AG04450 (cell line): ENCODE data around the gene CNN2. TPM values are rescaled to one million over a fixed set of nuclear protein-coding genes. Genes with fewer than 3 reads are reported as not detected.

ENCODE experiments used
- CTCF ChIA-PET: fragments of 300-600, 350-600 bp; formaldehyde crosslinking; extraction: SDS; loops from one replicate; lab custom pipeline; 2022; ENCODE audit warnings: antibody characterized with exemption, inconsistent platforms; lab: Charles Lee
- POLR2A ChIA-PET: fragments of 350-600 bp; formaldehyde crosslinking; extraction: SDS; loops from one replicate; lab custom pipeline; 2021; ENCODE audit warnings: antibody characterized with exemption, inconsistent platforms; lab: Yijun Ruan, JAX
- DNase-seq: peaks from one replicate; pipeline ENCODE4 v3.0.0-alpha.2; 2011; ENCODE audit warnings: low read depth, low spot score
- H3K27ac ChIP-seq: one replicate; pipeline ENCODE4 v1.5.1; 2012; ENCODE audit warnings: low read depth, low read length, control low read depth
- H3K27me3 ChIP-seq: one replicate; pipeline ENCODE4 v1.6.0; 2012; ENCODE audit warnings: low read length; ENCODE audit not compliant: control insufficient read depth, insufficient read depth
- H3K4me3 ChIP-seq: 2 replicates; pipeline ENCODE4 v1.5.1; 2011; ENCODE audit warnings: mild to moderate bottlenecking, low read depth, low read length, control low read depth
- H3K9me3 ChIP-seq: 2 replicates; pipeline ENCODE4 v1.5.1; 2012; ENCODE audit warnings: low read length; ENCODE audit not compliant: control insufficient read depth, insufficient read depth
- polyA plus RNA-seq: library from polyadenylated mRNA; depleted of rRNA; stranded (reverse); fragments of >200 nt; gene quantifications from 2 replicates; pipeline ENCODE4 v1.2.3, GENCODE V29; 2011
- TF ChIP-seq, protein P1 (sequence below): IDR thresholded peaks from 2 replicates; pipeline ENCODE4 v1.5.1; 2011; ENCODE audit warnings: low read depth, low read length, control low read depth, inconsistent platforms

CNN2 gene
- polyA plus RNA-seq, 1 experiment = 302 TPM

DNA sequence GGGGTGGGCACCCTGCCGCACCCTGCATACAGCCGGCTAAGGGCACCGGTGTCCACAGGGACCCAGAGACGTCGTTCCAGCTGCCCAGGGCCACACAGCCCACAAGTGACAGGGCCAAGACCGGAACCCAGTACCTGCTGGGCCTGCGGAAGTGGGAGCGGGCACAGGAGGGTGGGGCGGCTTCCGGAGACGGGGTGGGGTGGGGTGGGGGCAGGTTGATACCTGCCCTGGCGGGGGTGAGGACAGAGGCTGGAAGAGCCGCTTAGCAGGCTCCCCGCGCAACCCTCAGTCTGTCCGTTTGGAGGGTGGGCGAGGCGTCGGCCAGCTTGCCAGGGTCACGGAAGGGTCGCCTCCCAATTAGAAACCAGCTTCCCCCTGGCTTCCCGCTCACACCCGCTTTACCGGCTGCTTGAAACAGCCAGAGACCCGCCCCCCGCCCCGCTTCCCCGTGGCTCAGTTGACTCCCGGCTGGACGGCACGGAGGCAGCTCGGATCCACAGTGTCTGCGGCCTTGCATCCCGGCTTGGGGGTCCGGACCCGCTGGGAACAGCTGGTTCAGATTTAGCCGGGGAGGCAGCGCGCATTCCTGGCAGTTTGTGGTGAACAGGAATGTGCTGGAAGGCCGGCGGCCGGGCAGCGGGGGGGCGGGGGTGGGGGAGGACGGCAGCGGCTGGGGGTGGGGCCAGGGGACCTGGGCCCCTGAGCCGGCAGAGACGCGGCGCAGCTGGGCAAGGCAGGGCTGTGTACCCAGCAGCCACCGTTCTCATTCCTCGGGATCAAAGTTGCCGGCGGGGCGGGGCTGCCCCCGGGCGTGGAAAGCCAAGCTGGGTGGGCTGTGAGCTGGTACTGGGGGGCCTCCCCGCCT, 1.9 kb downstream of the CNN2 start:
- ChIA-PET POLR2A (interaction anchor here (0.6 to 7.2 kb wide), 13 partner anchors 8 to 1450 kb away, joined by 3 to 126 read pairs (median 5); partner anchors contain the start of genes ABCA7, GPX4 and WDR18), CTCF (no interaction called here)
- TF ChIP-seq, protein P1, sequence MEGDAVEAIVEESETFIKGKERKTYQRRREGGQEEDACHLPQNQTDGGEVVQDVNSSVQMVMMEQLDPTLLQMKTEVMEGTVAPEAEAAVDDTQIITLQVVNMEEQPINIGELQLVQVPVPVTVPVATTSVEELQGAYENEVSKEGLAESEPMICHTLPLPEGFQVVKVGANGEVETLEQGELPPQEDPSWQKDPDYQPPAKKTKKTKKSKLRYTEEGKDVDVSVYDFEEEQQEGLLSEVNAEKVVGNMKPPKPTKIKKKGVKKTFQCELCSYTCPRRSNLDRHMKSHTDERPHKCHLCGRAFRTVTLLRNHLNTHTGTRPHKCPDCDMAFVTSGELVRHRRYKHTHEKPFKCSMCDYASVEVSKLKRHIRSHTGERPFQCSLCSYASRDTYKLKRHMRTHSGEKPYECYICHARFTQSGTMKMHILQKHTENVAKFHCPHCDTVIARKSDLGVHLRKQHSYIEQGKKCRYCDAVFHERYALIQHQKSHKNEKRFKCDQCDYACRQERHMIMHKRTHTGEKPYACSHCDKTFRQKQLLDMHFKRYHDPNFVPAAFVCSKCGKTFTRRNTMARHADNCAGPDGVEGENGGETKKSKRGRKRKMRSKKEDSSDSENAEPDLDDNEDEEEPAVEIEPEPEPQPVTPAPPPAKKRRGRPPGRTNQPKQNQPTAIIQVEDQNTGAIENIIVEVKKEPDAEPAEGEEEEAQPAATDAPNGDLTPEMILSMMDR = no peak
- H3K4me3 ChIP-seq = peak overlapping the region; percentile 89
- H3K27ac ChIP-seq = peak overlapping the region; percentile 98
- no peaks in the 10 kb centered on the region for H3K27me3 ChIP-seq
- DNase-seq = peak; percentile 93
- H3K9me3 ChIP-seq = peaks cover 10% of the 10 kb centered on the region; the same call in 1 of the 2 replicates

DNA sequence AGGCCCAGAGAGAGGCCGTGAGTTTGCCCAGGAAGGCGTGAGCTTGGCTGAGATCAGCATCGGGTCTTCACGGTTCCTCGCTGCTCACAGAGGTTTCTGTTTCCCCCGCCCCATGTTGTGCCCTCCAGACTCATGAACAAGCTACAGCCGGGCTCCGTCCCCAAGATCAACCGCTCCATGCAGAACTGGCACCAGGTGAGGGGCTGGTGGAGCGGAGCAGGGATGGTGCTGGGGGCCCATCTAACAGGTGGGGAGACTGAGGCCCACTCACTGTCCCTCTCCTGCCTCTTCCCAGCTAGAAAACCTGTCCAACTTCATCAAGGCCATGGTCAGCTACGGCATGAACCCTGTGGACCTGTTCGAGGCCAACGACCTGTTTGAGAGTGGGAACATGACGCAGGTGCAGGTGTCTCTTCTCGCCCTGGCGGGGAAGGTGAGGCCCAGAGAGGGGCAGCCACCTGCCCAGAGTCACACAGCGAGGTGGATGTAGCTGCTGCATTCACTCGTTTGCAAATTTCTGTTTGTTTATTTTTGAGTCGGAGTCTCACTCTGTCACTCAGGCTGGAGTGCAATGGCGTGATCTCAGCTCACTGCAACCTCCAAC, 6.0 kb downstream of the CNN2 start:
- TF ChIP-seq, protein P1 = no peak
- Histone ChIP-seq H3K27ac (no peak overlapping the region), H3K9me3 (peaks cover 5% of the 10 kb centered on the region; the same call in 1 of the 2 replicates), H3K4me3 (no peak overlapping the region), H3K27me3 (no peaks in the 10 kb centered on the region)
- no peak for DNase-seq
- POLR2A ChIA-PET = interaction anchor here (0.6 to 7.2 kb wide), 4 partner anchors 7 to 838 kb away, joined by 3 to 126 read pairs (median 4); partner anchors contain the start of gene ABCA7
- CTCF ChIA-PET = interaction anchor here (1.5 kb wide), 1 partner anchor 212 kb away, joined by 6 read pairs; no protein-coding TSS in a partner anchor

DNA sequence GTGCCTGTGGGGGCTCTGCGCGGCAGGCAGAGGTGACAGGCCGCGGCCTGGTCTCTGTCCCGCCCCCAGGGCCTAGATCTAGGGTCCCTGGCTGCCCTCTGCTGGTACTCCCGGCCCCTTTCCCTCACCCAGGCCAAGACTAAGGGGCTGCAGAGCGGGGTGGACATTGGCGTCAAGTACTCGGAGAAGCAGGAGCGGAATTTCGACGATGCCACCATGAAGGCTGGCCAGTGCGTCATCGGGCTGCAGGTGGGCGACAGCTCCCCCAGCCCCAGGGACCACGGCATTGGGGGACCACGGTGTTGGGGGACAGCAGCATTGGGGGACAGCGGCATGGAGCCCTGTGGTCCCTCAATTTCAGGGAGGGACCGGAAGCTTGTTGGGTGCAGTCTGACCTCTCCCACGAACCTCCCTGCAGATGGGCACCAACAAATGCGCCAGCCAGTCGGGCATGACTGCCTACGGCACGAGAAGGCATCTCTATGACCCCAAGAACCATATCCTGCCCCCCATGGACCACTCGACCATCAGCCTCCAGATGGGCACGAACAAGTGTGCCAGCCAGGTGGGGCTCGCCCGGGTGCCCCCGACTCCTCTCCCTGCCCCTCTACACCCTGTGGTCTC, 9.7 kb downstream of the CNN2 start:
- TF ChIP-seq, protein P1 = peak; percentile 12; the same call in 1 of the 2 replicates
- no peak overlapping the region for H3K4me3 ChIP-seq
- H3K27ac ChIP-seq = no peak overlapping the region
- no peaks in the 10 kb centered on the region; the same call in 1 of the 2 replicates for H3K9me3 ChIP-seq
- DNase-seq = no peak
- ChIA-PET CTCF (no interaction called here), POLR2A (interaction anchor here (1.1 to 8.2 kb wide), 2 partner anchors 7 to 67 kb away, joined by 5 to 126 read pairs; partner anchors contain the start of gene CNN2)
- H3K27me3 ChIP-seq = no peaks in the 10 kb centered on the region

DNA sequence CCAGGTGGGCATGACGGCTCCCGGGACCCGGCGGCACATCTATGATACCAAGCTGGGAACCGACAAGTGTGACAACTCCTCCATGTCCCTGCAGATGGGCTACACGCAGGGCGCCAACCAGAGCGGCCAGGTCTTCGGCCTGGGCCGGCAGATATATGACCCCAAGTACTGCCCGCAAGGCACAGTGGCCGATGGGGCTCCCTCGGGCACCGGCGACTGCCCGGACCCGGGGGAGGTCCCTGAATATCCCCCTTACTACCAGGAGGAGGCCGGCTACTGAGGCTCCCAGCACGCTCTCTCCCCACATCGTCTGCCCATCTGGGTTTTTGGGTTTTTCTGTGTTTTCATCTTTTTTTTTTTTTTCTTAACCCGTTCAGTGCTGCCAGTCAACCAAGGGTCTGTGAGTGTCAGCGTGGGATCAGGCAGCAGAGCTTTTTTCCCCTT, 11.2 kb downstream of the CNN2 start:
- ChIA-PET POLR2A (interaction anchor here (0.6 to 8.2 kb wide), 4 partner anchors 9 to 65 kb away, joined by 3 to 126 read pairs (median 4); partner anchors contain the start of genes CNN2 and RNU6-2), CTCF (no interaction called here)
- TF ChIP-seq, protein P1 = 0 out of 2 replicates have a peak, but pooled peaks have one; percentile 9
- no peak for DNase-seq
- Histone ChIP-seq H3K27ac (peak overlapping the region; percentile 31), H3K4me3 (no peak overlapping the region), H3K9me3 (no peaks in the 10 kb centered on the region; the same call in 1 of the 2 replicates), H3K27me3 (no peaks in the 10 kb centered on the region)
